H1 (cell line): ENCODE measurements around the gene TBKBP1. TPM values are rescaled to one million over a fixed set of nuclear protein-coding genes. Genes with fewer than 3 reads are reported as not detected.

Experiments used
- CTCF ChIA-PET: fragments of 300-600 bp; sonication (Branson Sonifier 250); formaldehyde crosslinking; loops from one replicate; lab custom pipeline; 2021; ENCODE audit not compliant: partially characterized antibody; lab: Charles Lee
- POLR2A ChIA-PET: fragments of 300-600 bp; sonication (Branson Sonifier 250); formaldehyde crosslinking; loops from one replicate; lab custom pipeline; 2021; ENCODE audit warnings: inconsistent platforms; ENCODE audit not compliant: partially characterized antibody; lab: Charles Lee
- DNase-seq, 2 experiments: peaks; one replicate each; pipeline versions ENCODE4 v3.0.0 to v3.0.0-alpha.2; 2010 to 2022; ENCODE audit warnings: low spot score in 2 of 2, low read depth in 1 of 2, mixed read lengths in 1 of 2
- FAIRE-seq: peaks from 2 replicates; lab custom pipeline; 2011; peaks lifted over from hg19 to GRCh38; lab: Jason Lieb, UNC
- H2AFZ ChIP-seq: 2 replicates; pipeline ENCODE4 v1.8.1; 2012; ENCODE audit warnings: low read length, inconsistent platforms
- H2AK5ac ChIP-seq: 2 replicates; pipeline ENCODE4 v1.6.1; 2013; ENCODE audit warnings: low read depth, low read length
- H2BK120ac ChIP-seq: replicated peaks from 2 replicates; pipeline ENCODE3; 2013; ENCODE audit warnings: low read depth, low read length, inconsistent platforms
- H2BK12ac ChIP-seq: 2 replicates; pipeline ENCODE4 v1.6.1; 2013; ENCODE audit warnings: low read depth, low read length
- H2BK15ac ChIP-seq: 2 replicates; pipeline ENCODE4 v1.6.1; 2013; ENCODE audit warnings: low read length
- H2BK20ac ChIP-seq: 2 replicates; pipeline ENCODE4 v1.6.1; 2013; ENCODE audit warnings: low read length
- H2BK5ac ChIP-seq: 2 replicates; pipeline ENCODE4 v1.6.1; 2013; ENCODE audit warnings: low read depth, low read length
- H3K14ac ChIP-seq: 2 replicates; pipeline ENCODE4 v1.6.1; 2013; ENCODE audit warnings: inconsistent platforms; ENCODE audit not compliant: insufficient read length
- H3K18ac ChIP-seq: 2 replicates; pipeline ENCODE4 v1.6.1; 2013; ENCODE audit warnings: low read length; ENCODE audit errors: extremely low read depth
- H3K23ac ChIP-seq: 2 replicates; pipeline ENCODE4 v1.6.1; 2013; ENCODE audit warnings: inconsistent platforms; ENCODE audit not compliant: insufficient read length
- H3K23me2 ChIP-seq: 2 replicates; pipeline ENCODE4 v1.6.1; 2013; ENCODE audit warnings: low read depth, low read length
- H3K27ac ChIP-seq: 2 replicates; pipeline ENCODE4 v1.6.1; 2011; ENCODE audit warnings: low read depth, low read length, inconsistent platforms
- H3K27me3 ChIP-seq, 4 experiments: replicated peaks in 1 of 4; 1 replicate in 1 of 4; 2 replicates in 3 of 4; pipeline versions ENCODE4 v1.6.1 to v1.8.1; 2011 to 2013; ENCODE audit warnings: low read length in 3 of 4, mild to moderate bottlenecking in 3 of 4, inconsistent platforms in 2 of 4, mixed read lengths in 2 of 4, moderate library complexity in 1 of 4; ENCODE audit not compliant: control insufficient read depth in 3 of 4, insufficient read depth in 3 of 4; ENCODE audit errors: extremely low read depth in 1 of 4
- H3K36me3 ChIP-seq, 4 experiments: 2 replicates each; pipeline versions ENCODE4 v1.6.1 to v1.8.1; 2011 to 2013; ENCODE audit warnings: mild to moderate bottlenecking in 4 of 4, low read length in 3 of 4, moderate library complexity in 2 of 4, control low read depth in 1 of 4, inconsistent platforms in 1 of 4; ENCODE audit not compliant: insufficient read depth in 4 of 4, control insufficient read depth in 2 of 4
- H3K4ac ChIP-seq: replicated peaks from 2 replicates; pipeline ENCODE3; 2013; ENCODE audit warnings: low read length, low read depth, mixed read lengths, inconsistent platforms; ENCODE audit not compliant: insufficient read length
- H3K4me1 ChIP-seq, 4 experiments: replicated peaks in 1 of 4; 1 replicate in 1 of 4; 2 replicates in 3 of 4; pipeline versions ENCODE4 v1.6.1 to v1.8.1; 2011 to 2013; ENCODE audit warnings: low read length in 3 of 4, inconsistent platforms in 2 of 4, mixed read lengths in 1 of 4; ENCODE audit not compliant: insufficient read depth in 4 of 4, control insufficient read depth in 3 of 4
- H3K4me2 ChIP-seq, 2 experiments: 2 replicates each; pipeline versions ENCODE4 v1.6.1 to v1.8.1; 2011 to 2013; ENCODE audit warnings: low read depth in 2 of 2, low read length in 2 of 2, control low read depth in 1 of 2, inconsistent platforms in 1 of 2, mild to moderate bottlenecking in 1 of 2; ENCODE audit not compliant: insufficient read depth in 1 of 2
- H3K4me3 ChIP-seq, 4 experiments: fragments of 200-600, 300-600 bp in 1 of 4; sonication (generic), shearing (Covaris generic), sonication (Bioruptor Twin) in 1 of 4; 2 replicates each; pipeline versions ENCODE4 v1.5.1 to v1.8.1; 2011 to 2016; ENCODE audit warnings: low read length in 4 of 4, low read depth in 3 of 4, control low read depth in 2 of 4, inconsistent platforms in 2 of 4, mild to moderate bottlenecking in 2 of 4, mixed read lengths in 1 of 4, moderate library complexity in 1 of 4; ENCODE audit not compliant: insufficient read depth in 2 of 4; ENCODE audit errors: extremely low read depth in 1 of 4
- H3K56ac ChIP-seq: replicated peaks from 2 replicates; pipeline ENCODE3; 2013; ENCODE audit warnings: low read depth, mild to moderate bottlenecking, mixed read lengths, low read length, inconsistent platforms; ENCODE audit not compliant: insufficient read length
- H3K79me1 ChIP-seq: 2 replicates; pipeline ENCODE4 v1.6.1; 2013; ENCODE audit warnings: low read depth, low read length, control low read depth
- H3K79me2 ChIP-seq, 2 experiments: 2 replicates each; pipeline versions ENCODE4 v1.6.1 to v1.8.1; 2012 to 2013; ENCODE audit warnings: low read length in 2 of 2, mild to moderate bottlenecking in 2 of 2, inconsistent platforms in 1 of 2; ENCODE audit not compliant: insufficient read depth in 2 of 2, control insufficient read depth in 1 of 2
- H3K9ac ChIP-seq, 4 experiments: replicated peaks in 1 of 4; 1 replicate in 1 of 4; 2 replicates in 3 of 4; pipeline versions ENCODE4 v1.6.1 to v1.8.1; 2011 to 2013; ENCODE audit warnings: low read depth in 3 of 4, low read length in 3 of 4, control low read depth in 2 of 4, mild to moderate bottlenecking in 2 of 4, moderate library complexity in 2 of 4, inconsistent platforms in 1 of 4; ENCODE audit errors: extremely low read depth in 1 of 4
- H3K9me3 ChIP-seq, 2 experiments: 2 replicates each; pipeline versions ENCODE4 v1.6.1 to v1.8.1; 2012 to 2013; ENCODE audit warnings: mild to moderate bottlenecking in 2 of 2, moderate library complexity in 2 of 2, control low read depth in 1 of 2, inconsistent platforms in 1 of 2, low read depth in 1 of 2, low read length in 1 of 2, mixed read lengths in 1 of 2; ENCODE audit not compliant: insufficient read depth in 2 of 2
- H4K20me1 ChIP-seq, 2 experiments: replicated peaks in 1 of 2; 2 replicates each; pipeline versions ENCODE3 to v1.8.1; 2011 to 2013; ENCODE audit warnings: inconsistent platforms in 2 of 2, low read length in 2 of 2, mild to moderate bottlenecking in 1 of 2; ENCODE audit not compliant: insufficient read depth in 2 of 2, control insufficient read depth in 1 of 2
- H4K5ac ChIP-seq: 2 replicates; pipeline ENCODE4 v1.6.1; 2013; ENCODE audit warnings: low read length, low read depth, mixed read lengths, inconsistent platforms; ENCODE audit not compliant: insufficient read length
- H4K8ac ChIP-seq: 2 replicates; pipeline ENCODE4 v1.8.0; 2013; ENCODE audit warnings: mild to moderate bottlenecking, moderate library complexity, low read length, inconsistent platforms; ENCODE audit not compliant: insufficient read depth; ENCODE audit errors: extremely low read depth
- H4K91ac ChIP-seq: replicated peaks from 2 replicates; pipeline ENCODE3; 2013; ENCODE audit warnings: low read length, mixed read lengths, inconsistent platforms; ENCODE audit not compliant: insufficient read length
- EGR1 ChIP-seq: IDR thresholded peaks from 2 replicates; pipeline ENCODE4 v1.6.1; 2011; ENCODE audit warnings: low read depth, low read length, borderline replicate concordance
- SRF ChIP-seq: IDR thresholded peaks from 2 replicates; pipeline ENCODE4 v1.6.1; 2011; ENCODE audit warnings: mild to moderate bottlenecking, low read depth, low read length, moderate library complexity
- SUZ12 ChIP-seq: fragments of 200-600 bp; sonication (generic); IDR thresholded peaks from 2 replicates; pipeline ENCODE4 v1.6.1; 2012; ENCODE audit warnings: mild to moderate bottlenecking, inconsistent platforms, low read length, moderate library complexity, mixed read lengths
- WGBS, 2 experiments: shearing (Covaris generic) in 1 of 2; methylation state at CpG; one replicate each; pipeline versions ENCODE4 v1.1.6 to v1.1.7; 2013 to 2015; ENCODE audit warnings: low lambda C conversion rate in 2 of 2, mixed read lengths in 2 of 2, inconsistent platforms in 1 of 2, low coverage in 1 of 2, missing lambda C conversion rate in 1 of 2; ENCODE audit not compliant: insufficient replicate concordance in 2 of 2, insufficient coverage in 1 of 2, insufficient read length in 1 of 2; ENCODE audit errors: extremely low coverage in 1 of 2, missing lambda C conversion rate in 1 of 2; 5-methylcytosine and 5-hydroxymethylcytosine counted together
- polyA plus RNA-seq, 7 experiments: library from polyadenylated mRNA; depleted of rRNA in 3 of 7; stranded (reverse) in 5 of 7; unstranded in 2 of 7; fragments of >200 nt in 5 of 7; fragments of 200-250 nt in 2 of 7; gene quantifications; 1 replicate in 5 of 7; 2 replicates in 1 of 7; 4 replicates in 1 of 7; pipeline versions ENCODE4 v1.2.1 to v1.2.3, GENCODE V29; 2011 to 2013; ENCODE audit warnings: missing spikeins in 2 of 7, mixed read lengths in 2 of 7
- total RNA-seq: library from RNA; stranded (reverse); fragmentation: NEBNext Ultra II Directional; extraction: Animal tissue kit (Norgen Biotek cat#: 25700); gene quantifications from 2 replicates; pipeline ENCODE4 v1.2.1, GENCODE V29; 2021

TBKBP1 gene
- total and polyA plus RNA-seq, 2 of the 8 experiments (the other 6 are each of a cell fraction or from before 2014, with no cell fraction given), result 6.3 to 15.1 TPM

- DNase-seq (no peak), FAIRE-seq (no peak)
- Histone ChIP-seq H2BK15ac (no peak overlapping the region), H3K27me3 (peaks cover 28 to 50% (median 46%) of the 10 kb centered on the region in 4 experiments), H3K9me3 (no peaks in the 10 kb centered on the region), H2BK5ac (no peak overlapping the region), H2BK120ac (no peak overlapping the region), H4K91ac (no peak overlapping the region), H3K14ac (no peak overlapping the region), H4K5ac (no peak overlapping the region), H3K27ac (no peak overlapping the region), H3K23me2 (peaks cover 9% of the 10 kb centered on the region), H3K4me1 (peaks cover 0 to 13% (median 2%) of the 10 kb centered on the region in 4 experiments; a peak in 2 of 7 replicates), H3K4ac (no peak overlapping the region), H3K36me3 (peaks cover 0 to 4% (median 0%) of the 10 kb centered on the region in 4 experiments; a peak in 1 of 8 replicates), H3K9ac (no peak overlapping the region), H4K20me1 (peaks cover 0 to 2% of the 10 kb centered on the region in 2 experiments), H4K8ac (no peak overlapping the region), H2BK12ac (no peak overlapping the region), H3K56ac (no peak overlapping the region), H3K79me1 (no peaks in the 10 kb centered on the region), H3K18ac (no peak overlapping the region), H3K23ac (no peak overlapping the region), H2BK20ac (no peak overlapping the region), H3K4me3 (no peak overlapping the region), H2AK5ac (no peak overlapping the region), H3K79me2 (no peaks in the 10 kb centered on the region), H3K4me2 (no peak overlapping the region), H2AFZ (no peak overlapping the region)
- TF ChIP-seq SUZ12 (no peak), SRF (no peak), EGR1 (no peak)
- ChIA-PET CTCF (interaction anchor here (0.9 to 24.7 kb wide), 5 partner anchors 11 to 45 kb away, joined by 3 to 441 read pairs (median 7); partner anchors contain the start of gene TBKBP1), POLR2A (interaction anchor here (1.0 to 2.2 kb wide), 4 partner anchors 11 to 38 kb away, joined by 3 to 8 read pairs (median 3); no protein-coding TSS in a partner anchor)
- WGBS, 2 experiments, result 82% methylated on average over 4 of the region's 4 CpGs; no CpG with 5 or more reads in 1 of the 2 experiments
Observed at GRCh38 chr17:47730681-47731080, 36.7 kb downstream of the TBKBP1 start.
